Prostate gland (tissue), 2 donors: ENCODE results near the gene RHBDF2.

Experiments
- CTCF ChIP-seq, 4 experiments: fragments of 200-600 bp in 2 of 4; fragments of 450-650 bp in 2 of 4; sonication (generic) in 2 of 4; IDR thresholded peaks; 1 replicate in 3 of 4; 2 replicates in 1 of 4; pipeline ENCODE4 v1.5.1; 2016 to 2019; ENCODE audit warnings: antibody characterized with exemption in 4 of 4, mild to moderate bottlenecking in 2 of 4, moderate library complexity in 2 of 4
- POLR2A ChIP-seq: fragments of 450-650 bp; IDR thresholded peaks from one replicate; pipeline ENCODE4 v1.6.1; 2016; ENCODE audit warnings: antibody characterized with exemption, mild to moderate bottlenecking
- POLR2AphosphoS5 ChIP-seq: sonication (generic); formaldehyde crosslinking; IDR thresholded peaks from one replicate; pipeline ENCODE4 v1.6.1; 2017; ENCODE audit warnings: antibody characterized with exemption

- TF ChIP-seq CTCF (IDR thresholded peaks at IDR 0.05) (peak in 1 of 4 experiments; percentile 23), POLR2A (no peak), POLR2AphosphoS5 (no peak)
Measured at GRCh38 chr17:76527430-76528111, 26.3 kb upstream of the RHBDF2 start.
